Activated CD8-positive, alpha-beta memory T cell treated with anti-CD3 and anti-CD28 coated beads, Interleukin-2, amount 50 U/mL, for 1 hour (primary cell): ENCODE results near the gene SLC22A5.

Experiments
- DNase-seq: peaks from one replicate; pipeline ENCODE4 v3.0.0-alpha.2; 2020; ENCODE audit errors: extremely low read depth

The SLC22A5 gene

GRCh38 chr5:132365213-132365612 is 4.3 kb upstream of the SLC22A5 start:
- no peak for DNase-seq

GRCh38 chr5:132368186-132368585 is 1.3 kb upstream of the SLC22A5 start:
- no peak for DNase-seq

GRCh38 chr5:132369007-132369473 is 470 bp upstream of the SLC22A5 start:
- no peak for DNase-seq

GRCh38 chr5:132370181-132370970 is 866 bp downstream of the SLC22A5 start:
- DNase-seq, result no peak

GRCh38 chr5:132370971-132371602 is 1.6 kb downstream of the SLC22A5 start:
- DNase-seq, result no peak

- no peak for DNase-seq
Observed at GRCh38 chr5:132371603-132371994, 2.1 kb downstream of the SLC22A5 start.

- no peak for DNase-seq
Observed at GRCh38 chr5:132372127-132372526, 2.6 kb downstream of the SLC22A5 start.

GRCh38 chr5:132372542-132372941 is 3.0 kb downstream of the SLC22A5 start:
- no peak for DNase-seq

- DNase-seq, result no peak
Observed at GRCh38 chr5:132375957-132376356, 6.4 kb downstream of the SLC22A5 start.

GRCh38 chr5:132376694-132377641 is 7.5 kb downstream of the SLC22A5 start:
- no peak for DNase-seq

GRCh38 chr5:132377738-132378137 is 8.2 kb downstream of the SLC22A5 start:
- no peak for DNase-seq

GRCh38 chr5:132378580-132378979 is 9.1 kb downstream of the SLC22A5 start:
- DNase-seq, result no peak

GRCh38 chr5:132380047-132380446 is 10.5 kb downstream of the SLC22A5 start:
- no peak for DNase-seq

- DNase-seq, result no peak
Observed at GRCh38 chr5:132380741-132381140, 11.2 kb downstream of the SLC22A5 start.

GRCh38 chr5:132381614-132382013 is 12.1 kb downstream of the SLC22A5 start:
- DNase-seq, result no peak

GRCh38 chr5:132383261-132383660 is 13.8 kb downstream of the SLC22A5 start:
- no peak for DNase-seq

GRCh38 chr5:132383984-132384383 is 14.5 kb downstream of the SLC22A5 start:
- DNase-seq, result no peak

- no peak for DNase-seq
Observed at GRCh38 chr5:132384506-132385050, 15.1 kb downstream of the SLC22A5 start.

- DNase-seq, result no peak
Observed at GRCh38 chr5:132385326-132386105, 16.0 kb downstream of the SLC22A5 start.

GRCh38 chr5:132386644-132387286 is 17.3 kb downstream of the SLC22A5 start:
- DNase-seq, result peak; percentile 49
